GM23248 (cell line): ENCODE results near the gene PDIK1L. TPM values are rescaled to one million over a fixed set of nuclear protein-coding genes. Genes with fewer than 3 reads are reported as not detected.

ENCODE experiments used
- DNase-seq: peaks from one replicate; pipeline ENCODE4 v3.0.0-alpha.2; 2015
- H2AFZ ChIP-seq: fragments of 200-600 bp; sonication (generic); 2 replicates; pipeline ENCODE4 v1.6.1; 2016; ENCODE audit warnings: antibody characterized with exemption
- H3F3A ChIP-seq: fragments of 200-600 bp; sonication (generic); 2 replicates; pipeline ENCODE4 v1.6.1; 2016; ENCODE audit warnings: mild to moderate bottlenecking, antibody characterized with exemption, mixed run types; ENCODE audit not compliant: insufficient read depth
- H3K27ac ChIP-seq: fragments of 200-600 bp; sonication (generic); 2 replicates; pipeline ENCODE4 v1.5.1; 2016; ENCODE audit warnings: mild to moderate bottlenecking
- H3K27me3 ChIP-seq: fragments of 200-600 bp; sonication (generic); replicated peaks from 2 replicates; pipeline ENCODE4 v1.6.1; 2016; ENCODE audit warnings: mild to moderate bottlenecking; ENCODE audit not compliant: insufficient read depth
- H3K36me3 ChIP-seq: fragments of 200-600 bp; sonication (generic); 2 replicates; pipeline ENCODE4 v1.6.1; 2016; ENCODE audit warnings: low read depth, mild to moderate bottlenecking
- H3K4me1 ChIP-seq: fragments of 200-600 bp; sonication (generic); 2 replicates; pipeline ENCODE4 v1.6.1; 2016; ENCODE audit warnings: mild to moderate bottlenecking; ENCODE audit not compliant: insufficient read depth
- H3K4me2 ChIP-seq: fragments of 200-600 bp; sonication (generic); one replicate; pipeline ENCODE4 v1.6.1; 2016; ENCODE audit warnings: mild to moderate bottlenecking; ENCODE audit not compliant: unreplicated experiment
- H3K4me3 ChIP-seq: fragments of 200-600 bp; sonication (generic); 2 replicates; pipeline ENCODE4 v1.5.1; 2016; ENCODE audit warnings: mild to moderate bottlenecking
- H3K79me2 ChIP-seq: fragments of 200-600 bp; sonication (generic); 2 replicates; pipeline ENCODE4 v1.6.1; 2016; ENCODE audit warnings: mild to moderate bottlenecking; ENCODE audit not compliant: insufficient read depth
- H3K9ac ChIP-seq: fragments of 200-600 bp; sonication (generic); 2 replicates; pipeline ENCODE4 v1.6.1; 2016; ENCODE audit warnings: mild to moderate bottlenecking
- H3K9me2 ChIP-seq: fragments of 200-600 bp; sonication (generic); 2 replicates; pipeline ENCODE4 v1.6.1; 2016; ENCODE audit warnings: mixed run types, mild to moderate bottlenecking, moderate library complexity; ENCODE audit not compliant: insufficient read depth
- H3K9me3 ChIP-seq: fragments of 200-600 bp; sonication (generic); one replicate; pipeline ENCODE4 v1.6.1; 2017; ENCODE audit warnings: low read depth
- H4K20me1 ChIP-seq: fragments of 200-600 bp; sonication (generic); 2 replicates; pipeline ENCODE4 v1.6.0; 2016; ENCODE audit not compliant: insufficient read depth
- EZH2 ChIP-seq: fragments of 200-600 bp; sonication (generic); IDR thresholded peaks from 2 replicates; pipeline ENCODE4 v1.6.1; 2018; ENCODE audit warnings: antibody characterized with exemption, mild to moderate bottlenecking; ENCODE audit not compliant: insufficient read depth, poor library complexity, severe bottlenecking
- EZH2phosphoT487 ChIP-seq: fragments of 200-600 bp; sonication (generic); IDR thresholded peaks from 2 replicates; pipeline ENCODE4 v1.6.1; 2018; ENCODE audit warnings: antibody characterized with exemption, moderate library complexity, mild to moderate bottlenecking, low read depth; ENCODE audit not compliant: insufficient read depth
- WGBS, 2 experiments: methylation state at CpG; one replicate each; pipeline ENCODE4 v1.1.6; 2015 to 2017; ENCODE audit warnings: low lambda C conversion rate in 2 of 2, low coverage in 1 of 2; ENCODE audit errors: missing lambda C conversion rate in 2 of 2; 5-methylcytosine and 5-hydroxymethylcytosine counted together
- in situ Hi-C: fragments of 300-500 bp; cut with MboI; formaldehyde crosslinking; loops from 2 replicates; pipeline ENCODE4 v1.15.0; 2020
- polyA plus RNA-seq: library from polyadenylated mRNA; unstranded; fragments of >200 nt; fragmentation: Nextera tagmentation; extraction: Ambion mirVana; gene quantifications from 2 replicates; pipeline ENCODE4 v1.2.1, GENCODE V29; 2016
- total RNA-seq: library from RNA; depleted of rRNA; stranded (reverse); fragments of >200 nt; shearing (Covaris generic); gene quantifications from 2 replicates; pipeline ENCODE4 v1.2.3, GENCODE V29; 2014

The PDIK1L gene
- total and polyA plus RNA-seq, 2 experiments from 2014 or later, result 3.5 to 6.6 TPM

DNA sequence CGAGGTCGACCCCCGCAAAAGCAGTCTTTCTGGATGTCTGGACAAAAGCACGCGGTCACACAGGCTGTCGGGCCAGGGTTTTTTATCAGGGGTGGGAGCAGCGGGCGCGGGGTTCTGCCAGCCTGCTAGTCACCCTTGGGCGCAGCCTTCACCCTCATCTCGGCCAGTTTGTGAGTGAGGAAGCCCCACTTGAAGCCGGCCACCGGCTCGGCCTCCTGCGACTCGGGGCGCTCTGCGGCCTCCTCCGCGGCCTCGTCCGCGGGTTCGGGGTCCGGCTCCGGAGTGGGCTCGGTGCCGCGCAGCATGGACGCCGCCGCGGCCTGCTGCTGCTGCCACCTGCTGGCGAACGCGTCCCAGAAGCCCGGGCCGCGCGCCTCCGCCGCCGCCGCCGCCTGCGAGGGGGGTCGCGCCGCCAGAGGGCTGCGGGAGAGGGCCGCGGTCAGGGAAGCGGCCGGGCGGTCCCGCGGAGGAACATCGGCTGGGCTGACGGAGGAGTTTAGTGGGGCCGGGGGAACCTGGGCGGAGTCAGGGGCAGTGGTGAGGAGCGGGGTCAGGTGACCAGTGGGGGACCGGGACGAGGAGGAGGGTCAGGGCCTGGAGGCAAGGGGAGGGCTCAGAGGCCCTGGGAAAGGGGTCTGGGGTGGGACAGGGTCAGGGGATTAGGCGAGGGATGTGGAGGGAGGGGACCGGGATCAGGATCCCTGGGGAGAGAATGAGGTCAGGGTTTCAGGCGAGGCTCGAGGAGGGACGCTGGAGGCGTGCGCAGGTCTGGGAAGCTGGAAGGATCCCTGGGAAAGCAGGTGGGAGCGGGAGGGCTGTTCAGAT is 52.6 kb downstream of the PDIK1L start:
- Histone ChIP-seq H3K36me3 (no peaks in the 10 kb centered on the region), H2AFZ (peak overlapping the region; percentile 82), H3K79me2 (no peaks in the 10 kb centered on the region), H3K4me2 (peak overlapping the region; percentile 77), H3K4me1 (no peaks in the 10 kb centered on the region), H3F3A (no peaks in the 10 kb centered on the region), H3K9ac (peak overlapping the region; percentile 19; the same call in 1 of the 2 replicates), H4K20me1 (no peaks in the 10 kb centered on the region), H3K4me3 (peak overlapping the region; percentile 65), H3K27me3 (peaks cover 16% of the 10 kb centered on the region), H3K9me2 (no peaks in the 10 kb centered on the region), H3K9me3 (no peaks in the 10 kb centered on the region), H3K27ac (no peak overlapping the region)
- DNase-seq, result peak; percentile 67
- in situ Hi-C loops, result no loop called here
- 6 to 9% methylated on average over 28 to 64 of the region's 72 CpGs for WGBS, 2 experiments
- no peak for TF ChIP-seq EZH2phosphoT487
- TF ChIP-seq EZH2, result no peak

DNA sequence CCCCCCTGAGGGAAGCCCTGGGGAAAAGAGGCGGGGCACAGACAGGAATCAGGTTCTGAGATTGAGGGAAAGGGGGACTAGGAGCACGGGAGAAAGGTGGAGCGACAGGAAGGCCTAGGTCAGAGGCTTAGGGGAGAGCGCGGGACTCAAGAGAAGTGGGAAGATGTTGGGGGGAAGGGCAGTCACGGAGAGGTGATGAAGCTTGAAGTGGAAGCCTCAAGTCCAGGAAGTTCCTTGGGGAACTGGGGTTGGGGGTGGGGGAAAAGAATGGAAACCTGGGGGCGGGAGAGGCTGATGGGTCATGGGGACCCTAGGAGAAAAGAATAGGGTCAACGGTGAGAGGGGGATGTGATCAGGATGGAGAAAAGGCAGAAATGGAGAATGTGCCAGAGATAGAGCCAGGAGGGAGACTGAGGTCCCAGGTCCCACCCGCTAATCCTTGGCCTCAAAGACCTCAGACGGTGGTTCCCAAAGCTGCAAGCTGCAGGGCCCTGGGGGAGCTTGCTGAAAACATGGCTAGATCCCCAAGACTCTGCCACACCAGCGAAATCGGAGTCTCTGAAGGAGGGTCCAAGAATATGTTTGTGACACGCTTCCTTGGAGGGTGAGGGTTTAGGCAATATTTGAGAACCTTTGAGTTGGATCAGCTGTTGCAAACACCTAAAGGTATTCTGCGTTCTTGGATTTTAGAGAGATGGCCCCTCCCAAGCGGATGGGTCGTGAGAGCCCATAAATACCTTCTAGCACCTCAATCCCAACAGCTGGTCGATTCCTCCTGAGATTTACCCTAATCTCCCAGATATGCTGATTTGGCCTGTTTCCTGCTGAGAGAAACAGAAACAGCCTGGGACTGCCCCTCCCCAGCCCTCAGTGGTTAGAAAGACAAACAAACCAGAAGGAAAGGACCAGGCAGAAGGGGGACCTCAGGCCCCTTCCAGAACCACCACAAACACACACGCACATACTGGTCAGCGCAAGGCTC is 53.5 kb downstream of the PDIK1L start:
- Histone ChIP-seq H3K9me3 (no peaks in the 10 kb centered on the region), H2AFZ (no peak overlapping the region), H3K4me3 (no peak overlapping the region), H3K36me3 (no peaks in the 10 kb centered on the region), H4K20me1 (no peaks in the 10 kb centered on the region), H3F3A (no peaks in the 10 kb centered on the region), H3K27me3 (peaks cover 16% of the 10 kb centered on the region), H3K27ac (no peak overlapping the region), H3K9ac (no peak overlapping the region), H3K4me1 (no peaks in the 10 kb centered on the region), H3K9me2 (no peaks in the 10 kb centered on the region), H3K79me2 (peaks cover 3% of the 10 kb centered on the region; the same call in 1 of the 2 replicates), H3K4me2 (no peak overlapping the region)
- DNase-seq, result no peak
- TF ChIP-seq EZH2phosphoT487 (no peak), EZH2 (no peak)
- WGBS, 2 experiments, result 63 to 69% methylated on average over 16 to 19 of the region's 19 CpGs
- in situ Hi-C loops, result no loop called here

DNA sequence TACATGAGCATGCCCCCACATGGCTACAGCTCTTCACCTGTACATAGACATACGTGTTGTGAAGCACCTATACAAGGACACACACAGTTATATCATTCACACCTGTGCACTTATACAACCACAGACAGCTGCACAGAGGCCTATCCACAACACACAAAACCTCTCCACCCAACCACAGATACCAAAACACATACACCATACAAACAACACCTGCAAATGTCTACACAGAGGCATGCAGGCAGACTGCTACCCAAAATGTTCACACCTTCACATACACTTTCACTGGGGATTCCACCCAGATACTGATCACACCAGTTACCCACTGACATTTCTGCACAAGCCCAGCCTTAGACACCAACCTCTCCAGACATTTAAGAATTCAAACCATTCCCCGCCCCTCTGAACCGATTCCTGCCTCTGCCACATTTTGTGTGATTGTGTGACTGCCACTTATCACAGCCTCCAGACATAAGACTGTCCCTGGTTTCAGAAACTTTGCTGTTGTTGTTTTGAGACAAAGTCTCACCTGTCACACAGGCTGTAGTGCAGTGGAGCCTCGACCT is 55.2 kb downstream of the PDIK1L start:
- Histone ChIP-seq H3K4me2 (no peak overlapping the region), H3K9ac (no peak overlapping the region), H4K20me1 (no peaks in the 10 kb centered on the region), H3F3A (no peaks in the 10 kb centered on the region), H3K79me2 (peaks cover 14% of the 10 kb centered on the region; the same call in 1 of the 2 replicates), H3K27me3 (peaks cover 11% of the 10 kb centered on the region; the same call in 1 of the 2 replicates), H3K9me2 (no peaks in the 10 kb centered on the region), H3K27ac (no peak overlapping the region), H3K4me3 (no peak overlapping the region), H2AFZ (no peak overlapping the region), H3K9me3 (no peaks in the 10 kb centered on the region), H3K4me1 (no peaks in the 10 kb centered on the region), H3K36me3 (no peaks in the 10 kb centered on the region)
- DNase-seq, result no peak
- 75 to 84% methylated on average over 4 of the region's 4 CpGs for WGBS, 2 experiments
- in situ Hi-C loops, result no loop called here
- no peak for TF ChIP-seq EZH2phosphoT487
- no peak for TF ChIP-seq EZH2
